GM06990 (cell line): ENCODE results near the gene CBX1.

Experiments
- DNase-seq: peaks from one replicate; pipeline ENCODE4 v3.0.0-alpha.2; 2011; ENCODE audit not compliant: insufficient read length; ENCODE audit errors: extremely low read depth
- H3K27me3 ChIP-seq: replicated peaks from 2 replicates; pipeline ENCODE4 v1.6.0; 2011; ENCODE audit warnings: low read length; ENCODE audit not compliant: control insufficient read depth, insufficient read depth
- H3K36me3 ChIP-seq: 2 replicates; pipeline ENCODE4 v1.5.1; 2011; ENCODE audit warnings: low read length; ENCODE audit not compliant: control insufficient read depth, insufficient read depth
- H3K4me3 ChIP-seq: replicated peaks from 2 replicates; pipeline ENCODE4 v1.5.1; 2011; ENCODE audit warnings: low read depth, mild to moderate bottlenecking, control low read depth, low read length
- TF ChIP-seq, protein P1 (sequence below): IDR thresholded peaks from 2 replicates; pipeline ENCODE4 v1.5.1; 2011; ENCODE audit warnings: low read length, control low read depth, mild to moderate bottlenecking, inconsistent platforms; ENCODE audit not compliant: insufficient read depth, poor library complexity, severe bottlenecking

CBX1 gene

DNA sequence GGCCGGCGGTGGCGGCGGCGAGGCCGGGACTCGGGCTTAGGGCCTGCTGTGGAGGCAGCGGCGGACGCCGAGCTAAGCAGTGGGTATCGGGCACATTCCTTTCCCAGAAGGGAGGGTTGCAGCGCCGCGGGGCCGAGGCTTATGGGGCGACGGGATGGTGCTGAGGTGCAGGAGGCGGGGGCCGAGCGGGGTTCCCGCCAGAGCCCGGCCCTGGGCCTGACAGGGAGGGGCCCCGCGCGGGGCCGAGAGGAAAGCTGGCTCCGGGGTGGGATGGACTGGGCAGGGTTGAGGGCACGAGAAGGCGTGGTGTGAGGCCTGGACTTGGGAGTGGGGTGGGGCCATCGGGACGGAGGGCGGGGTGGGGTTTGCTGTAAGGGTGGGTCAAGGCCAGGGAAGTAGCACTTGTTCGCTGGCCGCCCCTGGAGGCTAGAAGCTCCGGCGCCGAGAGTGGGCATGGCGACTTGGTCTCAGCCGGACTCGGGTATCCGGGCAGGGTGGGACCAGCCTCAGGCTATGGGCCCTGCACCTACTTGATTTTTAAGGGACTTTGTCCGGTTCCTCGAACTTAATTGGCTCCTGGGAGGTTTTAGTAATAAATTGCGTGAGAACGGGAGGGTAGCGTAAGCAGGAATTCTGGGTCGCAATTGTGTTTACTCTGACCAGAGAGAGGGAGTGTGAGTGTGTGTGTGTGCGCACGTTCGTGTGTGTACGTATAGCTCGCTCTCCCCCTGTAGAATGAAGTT lies 52.7 kb downstream of the CBX1 start:
- peaks cover 16% of the 10 kb centered on the region for H3K36me3 ChIP-seq
- no peak for DNase-seq
- TF ChIP-seq, protein P1, sequence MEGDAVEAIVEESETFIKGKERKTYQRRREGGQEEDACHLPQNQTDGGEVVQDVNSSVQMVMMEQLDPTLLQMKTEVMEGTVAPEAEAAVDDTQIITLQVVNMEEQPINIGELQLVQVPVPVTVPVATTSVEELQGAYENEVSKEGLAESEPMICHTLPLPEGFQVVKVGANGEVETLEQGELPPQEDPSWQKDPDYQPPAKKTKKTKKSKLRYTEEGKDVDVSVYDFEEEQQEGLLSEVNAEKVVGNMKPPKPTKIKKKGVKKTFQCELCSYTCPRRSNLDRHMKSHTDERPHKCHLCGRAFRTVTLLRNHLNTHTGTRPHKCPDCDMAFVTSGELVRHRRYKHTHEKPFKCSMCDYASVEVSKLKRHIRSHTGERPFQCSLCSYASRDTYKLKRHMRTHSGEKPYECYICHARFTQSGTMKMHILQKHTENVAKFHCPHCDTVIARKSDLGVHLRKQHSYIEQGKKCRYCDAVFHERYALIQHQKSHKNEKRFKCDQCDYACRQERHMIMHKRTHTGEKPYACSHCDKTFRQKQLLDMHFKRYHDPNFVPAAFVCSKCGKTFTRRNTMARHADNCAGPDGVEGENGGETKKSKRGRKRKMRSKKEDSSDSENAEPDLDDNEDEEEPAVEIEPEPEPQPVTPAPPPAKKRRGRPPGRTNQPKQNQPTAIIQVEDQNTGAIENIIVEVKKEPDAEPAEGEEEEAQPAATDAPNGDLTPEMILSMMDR, result no peak
- H3K27me3 ChIP-seq, result no peaks in the 10 kb centered on the region
- H3K4me3 ChIP-seq, result peak overlapping the region; percentile 97

DNA sequence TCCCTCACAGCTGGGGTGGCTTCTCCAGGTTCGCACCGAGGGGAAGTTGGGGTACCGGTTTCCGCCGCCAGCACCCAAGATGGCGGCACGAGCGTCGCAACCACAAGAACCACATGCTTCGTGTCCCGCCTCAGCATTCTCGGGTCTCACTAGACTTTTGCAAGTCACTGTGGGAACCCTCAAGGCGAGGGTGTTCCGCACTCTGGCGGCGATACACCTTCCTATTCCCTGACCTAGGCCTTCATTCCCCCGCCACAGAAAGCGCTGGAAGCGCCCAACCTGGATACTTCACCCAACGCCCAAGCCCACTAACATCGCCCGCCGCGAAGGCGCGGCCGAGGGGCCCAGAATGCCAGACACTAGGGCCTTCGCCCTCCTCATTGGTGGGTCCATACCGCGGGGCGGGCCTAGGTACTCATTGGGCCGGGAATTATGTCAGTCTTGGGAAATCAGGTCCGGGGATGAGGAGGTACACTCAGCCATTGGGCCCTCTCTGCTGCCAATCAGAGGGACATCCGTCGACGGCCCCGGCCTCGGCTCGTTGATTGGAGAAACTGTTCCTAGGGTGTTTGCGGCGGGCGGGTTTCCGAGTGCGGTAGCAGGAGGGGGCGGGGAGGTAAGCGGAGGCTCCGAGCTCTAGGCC lies 53.4 kb downstream of the CBX1 start, which contains the start of gene NFE2L1:
Gene NFE2L1 (plus strand): TSS at position 619 of the 643 bp plus-strand sequence. CDS start 2,760 bp downstream, outside the sequence.
- TF ChIP-seq, protein P1, result no peak
- no peaks in the 10 kb centered on the region for H3K27me3 ChIP-seq

DNA sequence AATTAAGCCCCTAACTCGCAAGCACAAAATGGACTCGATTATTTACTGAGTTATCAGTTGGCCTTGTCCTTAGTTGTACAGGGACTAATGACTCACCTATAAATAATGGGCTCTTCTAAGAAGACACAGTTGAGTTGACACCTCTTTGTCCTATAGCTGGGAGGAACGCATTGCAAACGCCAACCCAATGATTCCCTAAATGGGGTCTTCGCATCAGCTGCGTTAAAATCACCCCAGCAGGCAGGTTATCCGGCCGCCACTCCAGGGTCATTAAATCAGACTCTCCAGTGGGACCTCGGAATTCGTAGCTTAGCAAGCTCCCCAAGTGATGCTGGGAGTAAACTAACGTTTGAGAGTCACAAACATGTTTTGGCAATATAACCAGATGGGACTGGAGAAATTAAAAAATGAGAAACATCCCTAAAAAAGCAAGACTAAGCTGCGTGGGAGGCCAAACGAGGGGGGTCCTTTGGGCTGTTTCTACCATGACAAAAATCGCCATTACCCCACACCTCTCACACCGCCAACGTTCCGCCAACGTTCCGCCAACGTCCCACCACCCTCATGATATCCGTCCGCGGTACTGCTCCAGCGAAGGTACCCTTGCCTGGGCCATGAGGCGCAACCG lies 54.1 kb downstream of the CBX1 start:
- Histone ChIP-seq H3K36me3 (peaks cover 12% of the 10 kb centered on the region), H3K27me3 (no peaks in the 10 kb centered on the region), H3K4me3 (peak overlapping the region; percentile 85)
- TF ChIP-seq, protein P1, result no peak
- DNase-seq, result peak; percentile 28

More for the DNA sequence above, 53.4 kb downstream of the CBX1 start, which contains the start of gene NFE2L1:
- peak; percentile 98 for DNase-seq
- Histone ChIP-seq H3K4me3 (peak within 1 kb of the TSS; percentile 97), H3K36me3 (peaks cover 13% of the 10 kb centered on the region)

GRCh38 chr17:48046296-48046695 lies 55.0 kb downstream of the CBX1 start:
- Histone ChIP-seq H3K27me3 (no peaks in the 10 kb centered on the region), H3K4me3 (peak overlapping the region; percentile 85), H3K36me3 (peaks cover 7% of the 10 kb centered on the region)
- TF ChIP-seq, protein P1, result no peak
- DNase-seq, result no peak

DNA sequence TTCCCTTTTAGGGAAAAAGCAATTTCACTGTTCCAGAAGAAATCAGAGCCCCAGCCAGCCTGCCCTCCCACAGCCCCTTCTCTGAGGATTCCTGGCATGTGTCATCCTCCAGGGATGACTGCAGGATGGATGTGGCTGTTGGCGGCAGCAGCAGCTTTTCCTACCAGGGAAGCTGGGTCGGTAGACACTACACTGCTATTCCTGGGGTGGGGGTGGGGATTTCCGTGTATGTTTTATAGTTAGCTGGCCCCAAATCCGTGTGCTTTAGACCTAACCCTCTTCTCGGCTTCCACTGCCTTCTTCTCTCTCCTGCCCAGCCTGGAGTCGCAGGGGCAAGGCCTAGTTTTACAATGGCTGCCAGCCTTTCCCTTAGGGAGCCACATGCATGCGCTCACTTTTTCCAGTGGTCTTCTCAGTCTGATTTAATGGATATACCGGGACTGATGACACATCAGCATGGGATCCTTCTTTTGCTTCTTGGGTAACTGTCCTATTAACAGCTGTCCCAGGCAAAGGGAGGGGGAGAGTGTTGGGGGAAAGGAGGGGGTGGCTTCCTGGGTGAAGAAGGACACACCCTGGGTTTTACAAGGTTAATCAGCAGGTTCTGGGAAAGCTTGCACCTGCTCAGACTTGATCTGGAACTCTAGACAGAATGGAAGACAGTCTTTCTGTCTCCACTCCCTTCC lies 55.8 kb downstream of the CBX1 start:
- DNase-seq, result no peak
- H3K4me3 ChIP-seq, result no peak overlapping the region
- TF ChIP-seq, protein P1, result no peak

More for the DNA sequence above, 55.8 kb downstream of the CBX1 start:
- Histone ChIP-seq H3K36me3 (no peaks in the 10 kb centered on the region), H3K27me3 (no peaks in the 10 kb centered on the region)
